Hematopoietic multipotent progenitor cell treated with erythropoietin and hydrocortisone succinate and interleukin-3 and kit ligand, for 8 days (in vitro differentiated cells): ENCODE data around the gene AK5.
A peak's percentile ranks its signal among the peaks of the same experiment; 100 is the strongest.
"Not testable (repeated sequence)": the region's sequence is repeated elsewhere in the genome, so short reads cannot be mapped to it uniquely, and the experiment has no call there.

Experiments used
- DNase-seq: peaks from one replicate; pipeline ENCODE4 v3.0.0-alpha.2; 2015

The AK5 gene

GRCh38 chr1:77405186-77405585 lies 123.4 kb downstream of the AK5 start:
- no peak for DNase-seq

- no peak for DNase-seq
Measured at GRCh38 chr1:77406661-77407060, 124.8 kb downstream of the AK5 start.

GRCh38 chr1:77407738-77408375 lies 126.0 kb downstream of the AK5 start:
- no peak for DNase-seq

- not testable (repeated sequence) for DNase-seq
Measured at GRCh38 chr1:77408933-77409332, 127.1 kb downstream of the AK5 start.

- no peak for DNase-seq
Measured at GRCh38 chr1:77412069-77412819, 130.4 kb downstream of the AK5 start.

GRCh38 chr1:77412820-77413530 lies 131.2 kb downstream of the AK5 start:
- no peak for DNase-seq

- no peak for DNase-seq
Measured at GRCh38 chr1:77413541-77414335, 131.9 kb downstream of the AK5 start.

GRCh38 chr1:77415579-77415978 lies 133.8 kb downstream of the AK5 start:
- DNase-seq = no peak

GRCh38 chr1:77416692-77417450 lies 135.1 kb downstream of the AK5 start:
- peak; percentile 21 for DNase-seq

GRCh38 chr1:77418055-77418454 lies 136.2 kb downstream of the AK5 start:
- not testable (repeated sequence) for DNase-seq

- DNase-seq = no peak
Measured at GRCh38 chr1:77421504-77422233, 139.8 kb downstream of the AK5 start.

- DNase-seq = no peak
Measured at GRCh38 chr1:77424236-77424635, 142.4 kb downstream of the AK5 start.

- DNase-seq = no peak
Measured at GRCh38 chr1:77428068-77428467, 146.2 kb downstream of the AK5 start.

- peak; percentile 7 for DNase-seq
Measured at GRCh38 chr1:77430966-77431690, 149.3 kb downstream of the AK5 start.

GRCh38 chr1:77433934-77434333 lies 152.1 kb downstream of the AK5 start:
- DNase-seq = no peak

GRCh38 chr1:77434967-77435366 lies 153.1 kb downstream of the AK5 start:
- no peak for DNase-seq

GRCh38 chr1:77438236-77438913 lies 156.6 kb downstream of the AK5 start:
- DNase-seq = no peak

GRCh38 chr1:77446841-77447555 lies 165.2 kb downstream of the AK5 start:
- DNase-seq = no peak

GRCh38 chr1:77447669-77448068 lies 165.8 kb downstream of the AK5 start:
- no peak for DNase-seq

- DNase-seq = no peak
Measured at GRCh38 chr1:77459881-77460280, 178.1 kb downstream of the AK5 start.
